ENCODE measurements around the gene RFC3. TPM values are rescaled to one million over a fixed set of nuclear protein-coding genes. Genes with fewer than 3 reads are reported as not detected.

RFC3 gene
- total and polyA plus RNA-seq, 9 of the 15 experiments (the other 6 are each of a cell fraction or from before 2014, with no cell fraction given) = 31.3 to 94.0 (median 54.0) TPM

- H3K4me2 ChIP-seq (ENCODE audit: insufficient read depth, low read length) = no peak overlapping the region
- WGBS (ENCODE audit: insufficient coverage, low coverage, missing lambda C conversion rate) = 3% methylated on average over 6 of the region's 7 CpGs
- H3K4me1 ChIP-seq (replicated peaks in 1 of 2; ENCODE audit: control insufficient read depth in 2 of 2, insufficient read depth in 2 of 2, low read length in 2 of 2) = no peaks in the 10 kb centered on the region
- DNase-seq (ENCODE audit: extremely low read depth in 1 of 4, low spot score in 3 of 4) = no peak
- H3K27ac ChIP-seq (ENCODE audit: extremely low read depth, low read depth, low read length) = no peak overlapping the region
- H3K4me3 ChIP-seq = no peak overlapping the region
- ChIA-PET CTCF (ENCODE audit: low intra/inter-chr PET ratio) (no interaction called here), POLR2A (no interaction called here)
- no peak for ATAC-seq
- BruUV-seq (replicated peaks) = no TSS peak
- in situ Hi-C loops (cut with MboI) = no loop called here
- no peaks in the 10 kb centered on the region for H3K9me1 ChIP-seq (ENCODE audit: control insufficient read depth, insufficient read depth, low read length)
- no peak for FAIRE-seq
- H3K9me3 ChIP-seq (replicated peaks; ENCODE audit: control insufficient read depth, insufficient read depth, low read depth, low read length) = no peaks in the 10 kb centered on the region
- H3K9ac ChIP-seq (ENCODE audit: insufficient read depth in 1 of 2, low read depth in 2 of 2, low read length in 2 of 2) = no peak overlapping the region
- no peaks in the 10 kb centered on the region for H4K20me1 ChIP-seq (replicated peaks; ENCODE audit: control insufficient read depth, insufficient read depth, low read length)
- H2AFZ ChIP-seq (ENCODE audit: low read depth, low read length) = no peak overlapping the region
- no peaks in the 10 kb centered on the region for H3K27me3 ChIP-seq (ENCODE audit: control insufficient read depth in 2 of 2, insufficient read depth in 2 of 2, low read length in 2 of 2)
- TF ChIP-seq JUND (IDR thresholded peaks at IDR 0.05; ENCODE audit: borderline replicate concordance, low read depth, low read length) (no peak), JUND (tag; IDR thresholded peaks at IDR 0.05; ENCODE audit: borderline replicate concordance, low read depth, low read length) (0 out of 3 replicates have a peak, but pooled peaks have one; percentile 31), FOXP1 (CRISPR knock-in tag; IDR thresholded peaks at IDR 0.05) (no peak), ZNF586 (CRISPR knock-in tag; conservative IDR thresholded peaks at IDR 0.05) (no peak), BRF1 (IDR thresholded peaks at IDR 0.05; ENCODE audit: borderline replicate concordance, extremely low read depth, insufficient read length) (no peak)
- no peaks in the 10 kb centered on the region for H3K36me3 ChIP-seq (ENCODE audit: control insufficient read depth, insufficient read depth, low read length)
- intact Hi-C loops (cut with micrococcal nuclease) = no loop called here
- no peaks in the 10 kb centered on the region for H3K79me2 ChIP-seq (ENCODE audit: control insufficient read depth, insufficient read depth, low read length)
Observed at GRCh38 chr13:33797622-33798021, 20.3 kb upstream of the RFC3 start.

GRCh38 chr13:33798023-33798422, 19.9 kb upstream of the RFC3 start:
- Histone ChIP-seq H2AFZ (ENCODE audit: low read depth, low read length) (no peak overlapping the region), H3K27me3 (ENCODE audit: control insufficient read depth in 2 of 2, insufficient read depth in 2 of 2, low read length in 2 of 2) (no peaks in the 10 kb centered on the region), H3K4me2 (ENCODE audit: insufficient read depth, low read length) (no peak overlapping the region), H3K9ac (ENCODE audit: insufficient read depth in 1 of 2, low read depth in 2 of 2, low read length in 2 of 2) (no peak overlapping the region), H3K27ac (ENCODE audit: extremely low read depth, low read depth, low read length) (no peak overlapping the region), H3K4me1 (replicated peaks in 1 of 2; ENCODE audit: control insufficient read depth in 2 of 2, insufficient read depth in 2 of 2, low read length in 2 of 2) (no peaks in the 10 kb centered on the region), H3K9me1 (ENCODE audit: control insufficient read depth, insufficient read depth, low read length) (no peaks in the 10 kb centered on the region), H3K36me3 (ENCODE audit: control insufficient read depth, insufficient read depth, low read length) (no peaks in the 10 kb centered on the region), H4K20me1 (replicated peaks; ENCODE audit: control insufficient read depth, insufficient read depth, low read length) (no peaks in the 10 kb centered on the region), H3K9me3 (replicated peaks; ENCODE audit: control insufficient read depth, insufficient read depth, low read depth, low read length) (no peaks in the 10 kb centered on the region), H3K79me2 (ENCODE audit: control insufficient read depth, insufficient read depth, low read length) (no peaks in the 10 kb centered on the region), H3K4me3 (no peak overlapping the region)
- intact Hi-C loops (cut with micrococcal nuclease) = no loop called here
- no TSS peak for BruUV-seq (replicated peaks)
- WGBS (ENCODE audit: insufficient coverage, low coverage, missing lambda C conversion rate) = 3% methylated on average over 3 of the region's 3 CpGs
- FAIRE-seq (no peak), ATAC-seq (no peak), DNase-seq (ENCODE audit: extremely low read depth in 1 of 4, low spot score in 3 of 4) (no peak)
- CTCF ChIA-PET (ENCODE audit: low intra/inter-chr PET ratio) = no interaction called here
- TF ChIP-seq SMAD4 (CRISPR knock-in tag; conservative IDR thresholded peaks at IDR 0.05) = no peak
- TF ChIP-seq JUNB (CRISPR knock-in tag; conservative IDR thresholded peaks at IDR 0.05) = no peak
- TF ChIP-seq KAT8 (IDR thresholded peaks at IDR 0.05; ENCODE audit: low read depth) = no peak
- TF ChIP-seq ZFP91 (CRISPR knock-in tag; IDR thresholded peaks at IDR 0.05) = no peak
- no peak for TF ChIP-seq ZNF408 (CRISPR knock-in tag; IDR thresholded peaks at IDR 0.05; ENCODE audit: low read depth)
- in situ Hi-C loops (cut with MboI) = no loop called here
- POLR2A ChIA-PET = no interaction called here
